Measurements from ENCODE around the gene TSPOAP1. TPM values are rescaled to one million over a fixed set of nuclear protein-coding genes. Genes with fewer than 3 reads are reported as not detected.
A peak's percentile ranks its signal among the peaks of the same experiment; 100 is the strongest.

The TSPOAP1 gene
- total and polyA plus RNA-seq, 4 experiments from 2014 or later: 0.80 to 19.1 (median 15.8) TPM; not detected in 1

DNA sequence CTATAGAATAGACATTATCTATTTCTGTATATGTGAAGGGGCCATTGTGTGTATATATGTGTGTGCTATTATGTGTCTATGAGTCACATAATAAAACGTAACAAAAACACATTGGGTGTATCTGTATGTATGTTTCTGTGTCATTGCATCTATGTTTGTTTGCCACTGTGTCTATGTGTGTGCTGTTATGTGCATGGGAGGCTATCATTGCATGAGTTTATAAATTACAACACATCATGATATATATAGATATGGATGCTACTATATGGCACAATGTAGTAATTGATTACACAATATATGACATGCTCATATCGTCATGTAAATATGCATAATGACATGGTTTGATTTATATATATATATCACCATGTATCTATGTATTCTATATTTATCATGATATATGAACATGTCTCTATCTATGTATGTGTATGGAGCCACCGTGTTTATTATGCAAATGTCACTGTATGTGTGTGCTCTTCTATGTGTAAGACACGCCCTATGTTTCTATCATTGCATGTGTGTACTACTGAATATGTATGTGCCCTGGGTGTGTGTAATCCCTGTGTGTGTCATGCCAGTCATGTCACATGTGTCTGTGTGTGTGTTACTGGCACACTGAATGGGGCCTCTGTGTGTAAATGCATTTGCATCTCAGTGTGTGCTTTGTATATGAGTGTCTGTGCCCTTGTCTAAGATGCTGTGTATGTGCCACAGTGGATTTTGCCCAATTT lies 1.4 kb upstream of the TSPOAP1 start:
- Mint-ChIP-seq H3K27ac (peak overlapping the region; percentile 93 to 99 (median 97)), H3K4me1 (peaks cover 29 to 80% (median 43%) of the 10 kb centered on the region in 4 donors), H3K36me3 (peaks cover 24 to 35% of the 10 kb centered on the region in 2 donors), H3K9me3 (peaks cover 0 to 5% (median 0%) of the 10 kb centered on the region in 8 donors), H3K27me3 (no peaks in the 10 kb centered on the region), H3K4me3 (peak overlapping the region; percentile 88 to 99 (median 98))
- peak overlapping the region; percentile 99 for H3K4me3 ChIP-seq (ENCODE audit: low read length in 2 of 2)
- H3K27ac ChIP-seq (ENCODE audit: low read depth, low read length): peak overlapping the region; percentile 97
- POLR2A ChIA-PET (ENCODE audit: partially characterized antibody): interaction anchor here (1.7 to 34.1 kb wide), 5 partner anchors 2 to 173 kb away, joined by 6 to 3924 read pairs (median 178); partner anchors contain the start of genes RNF43, SUPT4H1 and TSPOAP1
- intact Hi-C loops (cut with micrococcal nuclease): loop anchor here (1.0 to 10.0 kb wide), 10 partner anchors 8 to 1498 kb away; partner anchors contain the start of genes C17orf67, DGKE, MSI2 and RNF43
- CTCF ChIA-PET (ENCODE audit: partially characterized antibody): interaction anchor here (4.7 to 9.1 kb wide), 2 partner anchors 12 to 14 kb away, joined by 29 to 164 read pairs; no protein-coding TSS in a partner anchor
- H3K27me3 ChIP-seq (ENCODE audit: insufficient read depth, low read length): no peaks in the 10 kb centered on the region
- peaks cover 55% of the 10 kb centered on the region for H3K4me1 ChIP-seq (ENCODE audit: insufficient read depth, low read length)
- DNase-seq: peak in 4 of 5 donors; percentile 41 to 77 (median 50)
- peaks cover 21% of the 10 kb centered on the region for H3K36me3 ChIP-seq (ENCODE audit: insufficient read depth, low read length)
- no peaks in the 10 kb centered on the region for H3K9me3 ChIP-seq (ENCODE audit: control insufficient read depth in 1 of 2, low read length in 2 of 2)

DNA sequence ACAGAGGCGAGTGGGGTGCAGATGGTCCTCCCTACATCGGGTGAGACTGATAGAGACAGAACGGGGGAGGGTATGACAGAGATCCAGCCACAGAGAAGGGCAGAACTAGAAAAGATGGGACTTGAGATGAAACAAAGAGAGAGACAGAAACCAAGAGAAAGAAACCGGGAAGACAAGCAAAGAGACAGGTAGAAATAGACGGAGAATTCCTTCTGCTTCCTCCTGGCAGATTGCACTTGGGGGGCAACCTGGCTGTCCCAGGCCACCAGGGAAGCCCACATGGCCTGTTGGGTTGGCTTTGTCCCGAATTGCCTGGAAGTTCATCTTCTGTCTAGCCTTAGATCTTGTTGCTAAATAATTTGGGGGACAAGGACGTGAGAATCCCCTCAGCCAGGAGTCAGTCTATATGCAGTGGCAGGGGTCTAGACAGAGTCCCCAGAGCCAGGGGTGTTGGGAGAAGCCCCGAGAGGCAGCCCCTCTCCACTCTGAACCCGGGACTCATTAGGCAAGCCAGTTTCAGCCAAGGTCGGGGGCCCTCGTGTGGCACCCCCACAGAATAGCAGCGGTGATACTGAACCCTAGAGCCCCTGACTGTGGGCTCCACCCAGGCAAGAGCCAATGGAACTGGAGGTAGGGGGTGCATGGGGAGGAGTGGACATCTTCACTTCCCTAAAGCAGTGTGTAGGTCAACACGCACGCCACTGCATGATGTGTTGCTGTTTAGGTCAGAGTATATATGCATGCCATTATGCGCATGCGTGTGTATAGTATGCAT lies 627 bp upstream of the TSPOAP1 start:
- Histone ChIP-seq H3K4me3 (ENCODE audit: low read length in 2 of 2) (peak overlapping the region; percentile 82 to 99), H3K4me1 (ENCODE audit: insufficient read depth, low read length) (peaks cover 47% of the 10 kb centered on the region), H3K9me3 (ENCODE audit: control insufficient read depth in 1 of 2, low read length in 2 of 2) (no peaks in the 10 kb centered on the region), H3K27ac (ENCODE audit: low read depth, low read length) (peak overlapping the region; percentile 97), H3K36me3 (ENCODE audit: insufficient read depth, low read length) (peaks cover 21% of the 10 kb centered on the region), H3K27me3 (ENCODE audit: insufficient read depth, low read length) (no peaks in the 10 kb centered on the region)
- POLR2A ChIA-PET (ENCODE audit: partially characterized antibody): interaction anchor here (1.8 to 34.1 kb wide), 6 partner anchors 12 to 159 kb away, joined by 4 to 3924 read pairs (median 32); partner anchors contain the start of genes HSF5, RNF43 and SUPT4H1
- CTCF ChIA-PET (ENCODE audit: partially characterized antibody): interaction anchor here (3.6 to 9.1 kb wide), 3 partner anchors 9 to 17 kb away, joined by 31 to 164 read pairs (median 88); no protein-coding TSS in a partner anchor
- peaks cover 0 to 5% (median 0%) of the 10 kb centered on the region in 8 donors for H3K9me3 Mint-ChIP-seq
- peak; percentile 67 to 79 (median 73) for DNase-seq
- H3K36me3 Mint-ChIP-seq: peaks cover 24 to 35% of the 10 kb centered on the region in 2 donors
- H3K4me1 Mint-ChIP-seq: peaks cover 25 to 72% (median 36%) of the 10 kb centered on the region in 4 donors
- H3K4me3 Mint-ChIP-seq: peak overlapping the region; percentile 88 to 99 (median 98)
- intact Hi-C loops (cut with micrococcal nuclease): loop anchor here (1.0 to 2.0 kb wide), 7 partner anchors 9 to 189 kb away; partner anchors contain the start of genes RNF43 and SUPT4H1
- H3K27me3 Mint-ChIP-seq: no peaks in the 10 kb centered on the region
- peak overlapping the region; percentile 93 to 99 (median 97) for H3K27ac Mint-ChIP-seq

DNA sequence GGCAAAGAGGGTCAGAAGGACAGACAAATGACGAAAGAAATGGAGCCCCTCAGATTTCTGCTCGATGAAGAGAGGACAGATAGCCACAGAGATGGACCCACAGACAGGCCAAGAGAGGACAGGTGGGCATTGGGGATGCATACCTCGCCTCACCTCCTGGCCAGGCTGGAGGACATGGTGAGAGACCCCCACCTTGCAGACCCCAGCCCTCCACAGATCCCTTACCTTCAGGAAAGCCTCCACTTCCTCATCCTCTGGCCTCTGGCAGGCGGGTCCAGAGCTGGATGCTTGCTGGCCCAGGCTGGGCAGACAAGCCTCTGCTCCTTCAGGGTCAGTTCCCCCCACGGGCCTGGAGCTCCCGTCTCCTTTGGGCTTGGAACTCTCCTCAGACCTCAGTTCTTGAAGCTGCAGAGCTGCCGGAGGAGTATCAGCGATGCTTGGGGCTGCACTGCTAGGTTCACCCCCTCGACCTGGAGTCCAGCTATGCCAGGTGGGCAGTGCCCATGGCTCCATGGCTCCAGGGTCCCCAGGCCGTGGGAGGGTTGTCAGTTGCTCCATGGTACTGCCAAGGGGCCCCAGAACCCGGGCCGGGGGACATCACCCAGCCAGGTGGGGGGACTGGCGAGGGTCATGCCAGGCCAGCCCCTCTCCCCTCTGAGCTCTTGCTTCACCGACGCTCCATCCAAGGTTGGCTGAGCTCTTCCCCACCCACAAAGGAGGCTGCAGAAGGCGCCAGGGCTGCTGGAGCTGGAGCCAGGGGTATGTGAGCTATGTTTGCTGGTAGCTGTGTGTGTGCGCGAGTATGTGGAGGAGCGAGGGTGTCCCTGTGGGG lies 1.0 kb downstream of the TSPOAP1 start:
- Histone ChIP-seq H3K27ac (ENCODE audit: low read depth, low read length) (peak overlapping the region; percentile 97), H3K4me1 (ENCODE audit: insufficient read depth, low read length) (peaks cover 38% of the 10 kb centered on the region), H3K4me3 (ENCODE audit: low read length in 2 of 2) (peak overlapping the region; percentile 82 to 99), H3K36me3 (ENCODE audit: insufficient read depth, low read length) (peaks cover 21% of the 10 kb centered on the region), H3K27me3 (ENCODE audit: insufficient read depth, low read length) (no peaks in the 10 kb centered on the region), H3K9me3 (ENCODE audit: control insufficient read depth in 1 of 2, low read length in 2 of 2) (no peaks in the 10 kb centered on the region)
- DNase-seq: peak in 1 of 5 donors; percentile 39
- Mint-ChIP-seq H3K4me3 (peak overlapping the region; percentile 88 to 99 (median 98)), H3K27ac (peak overlapping the region; percentile 93 to 99 (median 97)), H3K4me1 (peaks cover 22 to 68% (median 30%) of the 10 kb centered on the region in 4 donors), H3K27me3 (no peaks in the 10 kb centered on the region), H3K9me3 (peaks cover 0 to 5% (median 0%) of the 10 kb centered on the region in 8 donors), H3K36me3 (peaks cover 24 to 30% of the 10 kb centered on the region in 2 donors)
- CTCF ChIA-PET (ENCODE audit: partially characterized antibody): interaction anchor here (0.7 to 4.5 kb wide), 9 partner anchors 10 to 90 kb away, joined by 3 to 88 read pairs (median 6); partner anchors contain the start of genes RNF43 and SUPT4H1
- intact Hi-C loops (cut with micrococcal nuclease): loop anchor here (2.0 kb wide), 1 partner anchor 25 kb away; the partner anchor contains the start of gene SUPT4H1
- POLR2A ChIA-PET (ENCODE audit: partially characterized antibody): interaction anchor here (0.6 to 34.1 kb wide), 19 partner anchors 10 to 778 kb away, joined by 3 to 3924 read pairs (median 4); partner anchors contain the start of genes HSF5, MKS1, RNF43 and SRSF1

DNA sequence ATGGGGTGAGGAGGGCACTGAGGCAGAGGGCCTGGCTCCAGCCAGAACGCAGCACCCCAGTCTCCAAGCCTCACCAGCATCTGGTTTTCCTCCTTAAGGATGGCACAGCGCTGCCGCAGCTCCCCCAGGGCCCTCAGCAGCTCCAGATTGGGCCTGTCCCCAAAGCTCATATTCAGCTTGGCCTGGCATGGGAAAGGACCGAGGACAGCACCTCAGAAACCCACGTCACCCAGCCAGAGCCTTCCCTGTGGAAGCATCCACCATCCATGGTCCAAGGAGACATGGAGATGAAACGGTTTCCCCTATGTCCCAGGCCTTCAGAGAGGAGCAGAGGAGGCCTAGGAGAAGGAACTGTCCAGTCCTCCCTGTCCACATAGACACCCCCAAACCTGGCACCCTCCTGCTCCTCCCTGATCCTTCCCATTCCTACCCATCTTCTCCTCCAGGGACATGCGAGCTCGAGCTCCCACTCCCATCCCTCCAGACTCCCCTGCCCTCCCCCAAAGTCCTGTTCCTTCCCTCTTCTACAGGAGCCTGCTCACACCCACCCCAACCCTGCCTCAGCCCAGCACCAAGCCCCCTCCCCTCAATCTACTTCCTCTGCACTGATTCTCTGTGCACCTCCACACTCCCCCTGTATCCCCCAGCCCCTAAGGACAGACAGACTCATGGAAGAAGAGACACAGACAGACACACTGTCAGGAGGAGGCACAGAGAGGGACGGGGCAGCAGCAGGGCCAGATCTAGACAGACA lies 1.8 kb downstream of the TSPOAP1 start:
- peaks cover 21 to 29% of the 10 kb centered on the region in 2 donors for H3K36me3 Mint-ChIP-seq
- peaks cover 0 to 3% (median 0%) of the 10 kb centered on the region in 8 donors for H3K9me3 Mint-ChIP-seq
- peaks cover 22 to 71% (median 31%) of the 10 kb centered on the region in 4 donors for H3K4me1 Mint-ChIP-seq
- peak overlapping the region; percentile 58 to 99 (median 86) for H3K27ac Mint-ChIP-seq
- H3K27me3 ChIP-seq (ENCODE audit: insufficient read depth, low read length): no peaks in the 10 kb centered on the region
- CTCF ChIA-PET (ENCODE audit: partially characterized antibody): interaction anchor here (0.8 to 4.5 kb wide), 9 partner anchors 9 to 91 kb away, joined by 3 to 88 read pairs (median 6); partner anchors contain the start of genes RNF43 and SUPT4H1
- H3K4me1 ChIP-seq (ENCODE audit: insufficient read depth, low read length): peaks cover 38% of the 10 kb centered on the region
- peaks cover 18% of the 10 kb centered on the region for H3K36me3 ChIP-seq (ENCODE audit: insufficient read depth, low read length)
- H3K27me3 Mint-ChIP-seq: no peaks in the 10 kb centered on the region
- H3K4me3 ChIP-seq (ENCODE audit: low read length in 2 of 2): no peak overlapping the region
- H3K4me3 Mint-ChIP-seq: peak overlapping the region in 5 of 8 donors; percentile 64 to 94 (median 68)
- H3K27ac ChIP-seq (ENCODE audit: low read depth, low read length): peak overlapping the region; percentile 9
- peak in 1 of 5 donors; percentile 10 for DNase-seq
- intact Hi-C loops (cut with micrococcal nuclease): no loop called here
- POLR2A ChIA-PET (ENCODE audit: partially characterized antibody): interaction anchor here (0.6 to 34.1 kb wide), 11 partner anchors 9 to 727 kb away, joined by 3 to 3924 read pairs (median 7); partner anchors contain the start of genes HSF5, RNF43, SRSF1 and SUPT4H1
- no peaks in the 10 kb centered on the region for H3K9me3 ChIP-seq (ENCODE audit: control insufficient read depth in 1 of 2, low read length in 2 of 2)

DNA sequence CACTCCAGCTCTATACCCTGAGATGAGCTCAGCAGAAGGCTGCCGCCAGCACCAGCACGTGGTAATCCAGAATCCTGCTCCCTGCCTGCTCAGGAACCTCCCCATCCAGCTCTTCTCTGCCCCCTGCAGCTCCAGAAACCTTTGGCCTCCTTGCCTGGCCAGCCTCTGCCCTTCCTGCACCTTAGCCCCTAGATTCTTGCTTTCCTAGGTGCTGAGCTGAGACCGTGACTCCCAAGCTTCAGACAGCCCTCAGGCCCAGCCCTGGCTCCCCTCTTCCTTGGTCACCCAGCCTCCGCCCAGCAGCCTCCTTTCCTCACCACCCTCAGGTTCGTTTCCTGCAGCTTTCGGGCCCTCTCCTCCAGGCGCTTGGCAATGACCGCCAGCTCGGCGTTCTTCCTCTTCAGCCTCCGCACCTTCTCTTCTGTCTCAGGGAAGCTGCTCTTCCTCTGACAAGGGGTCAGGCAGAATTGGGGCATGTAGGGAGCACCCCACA lies 2.6 kb downstream of the TSPOAP1 start:
- CTCF ChIA-PET (ENCODE audit: partially characterized antibody): interaction anchor here (0.6 to 4.5 kb wide), 5 partner anchors 8 to 27 kb away, joined by 3 to 88 read pairs (median 31); partner anchors contain the start of gene SUPT4H1
- Mint-ChIP-seq H3K27me3 (no peaks in the 10 kb centered on the region), H3K27ac (peak overlapping the region in 6 of 7 donors; percentile 10 to 99 (median 58))

More for the DNA sequence above, 2.6 kb downstream of the TSPOAP1 start:
- POLR2A ChIA-PET (ENCODE audit: partially characterized antibody): interaction anchor here (0.6 to 34.1 kb wide), 8 partner anchors 8 to 319 kb away, joined by 3 to 3924 read pairs (median 17); partner anchors contain the start of genes RNF43, SRSF1 and SUPT4H1
- peaks cover 10% of the 10 kb centered on the region for H3K36me3 ChIP-seq (ENCODE audit: insufficient read depth, low read length)
- Mint-ChIP-seq H3K4me1 (peaks cover 23 to 70% (median 31%) of the 10 kb centered on the region in 4 donors), H3K36me3 (peaks cover 14 to 23% of the 10 kb centered on the region in 2 donors), H3K9me3 (no peaks in the 10 kb centered on the region), H3K4me3 (peak overlapping the region in 3 of 8 donors; percentile 18 to 48 (median 44))
- peaks cover 38% of the 10 kb centered on the region for H3K4me1 ChIP-seq (ENCODE audit: insufficient read depth, low read length)
- H3K27ac ChIP-seq (ENCODE audit: low read depth, low read length): no peak overlapping the region
- H3K4me3 ChIP-seq (ENCODE audit: low read length in 2 of 2): no peak overlapping the region
- H3K27me3 ChIP-seq (ENCODE audit: insufficient read depth, low read length): no peaks in the 10 kb centered on the region
- DNase-seq: peak in 1 of 5 donors; percentile 40
- intact Hi-C loops (cut with micrococcal nuclease): no loop called here
- H3K9me3 ChIP-seq (ENCODE audit: control insufficient read depth in 1 of 2, low read length in 2 of 2): no peaks in the 10 kb centered on the region
